GM19351 (cell line): ENCODE data around the gene MCCC2.
"Not testable (repeated sequence)": the region's sequence is repeated elsewhere in the genome, so short reads cannot be mapped to it uniquely, and the experiment has no call there.

Source experiments
- ATAC-seq: cut with Tn5 transposase; IDR thresholded peaks from one replicate; pipeline ENCODE4 v1.9.1; 2021; ENCODE audit warnings: mild to moderate bottlenecking, moderate library complexity; ENCODE audit not compliant: unreplicated experiment

MCCC2 gene

GRCh38 chr5:71596169-71596568 lies 9.0 kb downstream of the MCCC2 start:
- ATAC-seq: no peak

- ATAC-seq: no peak
Measured at GRCh38 chr5:71597001-71597400, 9.9 kb downstream of the MCCC2 start.

- ATAC-seq: no peak
Measured at GRCh38 chr5:71600783-71601182, 13.6 kb downstream of the MCCC2 start.

GRCh38 chr5:71601222-71602026 lies 14.3 kb downstream of the MCCC2 start:
- ATAC-seq: peak; percentile 95

GRCh38 chr5:71609916-71610315 lies 22.8 kb downstream of the MCCC2 start:
- ATAC-seq: not testable (repeated sequence)

- no peak for ATAC-seq
Measured at GRCh38 chr5:71615809-71616208, 28.7 kb downstream of the MCCC2 start.

- ATAC-seq: no peak
Measured at GRCh38 chr5:71620630-71621029, 33.5 kb downstream of the MCCC2 start.

- no peak for ATAC-seq
Measured at GRCh38 chr5:71621268-71621667, 34.1 kb downstream of the MCCC2 start.

GRCh38 chr5:71621741-71622140 lies 34.6 kb downstream of the MCCC2 start:
- no peak for ATAC-seq

GRCh38 chr5:71623221-71623794 lies 36.2 kb downstream of the MCCC2 start:
- no peak for ATAC-seq

- no peak for ATAC-seq
Measured at GRCh38 chr5:71629950-71630349, 42.8 kb downstream of the MCCC2 start.

- no peak for ATAC-seq
Measured at GRCh38 chr5:71631070-71631469, 43.9 kb downstream of the MCCC2 start.

GRCh38 chr5:71632168-71632567 lies 45.0 kb downstream of the MCCC2 start:
- ATAC-seq: no peak

GRCh38 chr5:71633255-71634155 lies 46.4 kb downstream of the MCCC2 start:
- ATAC-seq: no peak

GRCh38 chr5:71637133-71637532 lies 50.0 kb downstream of the MCCC2 start:
- no peak for ATAC-seq

- no peak for ATAC-seq
Measured at GRCh38 chr5:71640408-71640807, 53.3 kb downstream of the MCCC2 start.

GRCh38 chr5:71645030-71645429 lies 57.9 kb downstream of the MCCC2 start:
- ATAC-seq: no peak

GRCh38 chr5:71650940-71651339 lies 63.8 kb downstream of the MCCC2 start:
- ATAC-seq: not testable (repeated sequence)

GRCh38 chr5:71651579-71651978 lies 64.4 kb downstream of the MCCC2 start:
- no peak for ATAC-seq

- ATAC-seq: no peak
Measured at GRCh38 chr5:71652349-71652748, 65.2 kb downstream of the MCCC2 start.

GRCh38 chr5:71652803-71653543 lies 65.8 kb downstream of the MCCC2 start:
- no peak for ATAC-seq
